K562 treated with DMSO at 1 percent for 48 hours (cell line): ENCODE measurements around the gene ARHGEF11. TPM values are rescaled to one million over a fixed set of nuclear protein-coding genes. Genes with fewer than 3 reads are reported as not detected.

Experiments
- total RNA-seq: library from RNA; unstranded; fragments of 300-600 nt; gene quantifications from 2 replicates; pipeline ENCODE4 v1.2.3, GENCODE V29; 2022; ENCODE audit warnings: low replicate concordance; ENCODE audit errors: extremely low read depth

The ARHGEF11 gene
- total RNA-seq = not detected in 2 replicates

GRCh38 chr1:157045250-157046218 is at the start of gene ARHGEF11:
Gene ARHGEF11, minus strand, starts transcription at chr1:157045742. Its CDS starts 1,412 bp downstream, at chr1:157044330.

GRCh38 chr1:156920233-156921052 is 125.1 kb downstream of the ARHGEF11 start, which contains the start of gene LRRC71:
Gene LRRC71, plus strand, starts transcription at chr1:156920632. Its CDS starts 172 bp downstream, at chr1:156920804.

GRCh38 chr1:156893048-156893953 is 152.2 kb downstream of the ARHGEF11 start, which contains the start of gene PEAR1:
Gene PEAR1, plus strand, starts transcription at chr1:156893718. Its CDS starts 10,209 bp downstream, at chr1:156903927.

Other genes with a start within 250 kb of the ARHGEF11 start
- not detected in 2 replicates for gene SH2D2A, start 228.9 kb downstream of the ARHGEF11 start, total RNA-seq
- gene INSRR, start 186.6 kb downstream of the ARHGEF11 start, total RNA-seq = not detected in 2 replicates
- not detected in 2 replicates for gene NTRK1, start 184.9 kb downstream of the ARHGEF11 start, total RNA-seq
- not detected in 2 replicates for gene PEAR1, start 152.0 kb downstream of the ARHGEF11 start, total RNA-seq
- gene LRRC71, start 125.1 kb downstream of the ARHGEF11 start, total RNA-seq = not detected in 2 replicates
- not detected in 2 replicates for gene ETV3L, start 54.1 kb upstream of the ARHGEF11 start, total RNA-seq
- gene ETV3, start 92.7 kb upstream of the ARHGEF11 start, total RNA-seq = not detected in 2 replicates